GM23338 (cell line): Measurements from ENCODE around the gene CSF1R. TPM values are rescaled to one million over a fixed set of nuclear protein-coding genes. Genes with fewer than 3 reads are reported as not detected.
A peak's percentile ranks its signal among the peaks of the same experiment; 100 is the strongest.

Experiments used
- ATAC-seq: fragments of 200-7000 bp; cut with Tn5 transposase; 3 replicates; pipeline ENCODE4 v1.9.1; 2020
- DNase-seq: peaks from one replicate; pipeline ENCODE4 v3.0.0-alpha.2; 2015; ENCODE audit warnings: low spot score
- H2AFZ ChIP-seq: fragments of 200-600 bp; sonication (generic); 2 replicates; pipeline ENCODE4 v1.8.0; 2016; ENCODE audit warnings: antibody characterized with exemption, mild to moderate bottlenecking, moderate library complexity
- H3F3A ChIP-seq: fragments of 200-600 bp; sonication (generic); replicated peaks from 2 replicates; pipeline ENCODE4 v1.8.0; 2017; ENCODE audit warnings: antibody characterized with exemption, mixed run types, low read depth
- H3K27ac ChIP-seq: fragments of 200-600 bp; sonication (generic); 2 replicates; pipeline ENCODE4 v1.6.1; 2016; ENCODE audit warnings: low read depth
- H3K27me3 ChIP-seq: fragments of 200-600 bp; sonication (generic); 2 replicates; pipeline ENCODE4 v1.8.0; 2016; ENCODE audit warnings: mild to moderate bottlenecking, mixed run types, moderate library complexity; ENCODE audit not compliant: insufficient read depth
- H3K36me3 ChIP-seq: fragments of 200-600 bp; sonication (generic); 2 replicates; pipeline ENCODE4 v1.8.0; 2016; ENCODE audit warnings: mild to moderate bottlenecking; ENCODE audit not compliant: insufficient read depth
- H3K4me1 ChIP-seq: fragments of 200-600 bp; sonication (generic); 2 replicates; pipeline ENCODE4 v1.8.0; 2016; ENCODE audit warnings: mild to moderate bottlenecking, moderate library complexity; ENCODE audit not compliant: insufficient read depth
- H3K4me2 ChIP-seq: fragments of 200-600 bp; sonication (generic); 2 replicates; pipeline ENCODE4 v1.7.1; 2017; ENCODE audit warnings: mixed run types
- H3K4me3 ChIP-seq: fragments of 200-600 bp; sonication (generic); 2 replicates; pipeline ENCODE4 v1.6.1; 2016; ENCODE audit warnings: mixed run types
- H3K79me2 ChIP-seq: fragments of 200-600 bp; sonication (generic); replicated peaks from 2 replicates; pipeline ENCODE4 v1.8.0; 2017; ENCODE audit warnings: mild to moderate bottlenecking; ENCODE audit not compliant: insufficient read depth
- H3K9me2 ChIP-seq: fragments of 200-600 bp; sonication (generic); 2 replicates; pipeline ENCODE4 v1.8.0; 2017; ENCODE audit not compliant: insufficient read depth
- H4K20me1 ChIP-seq: fragments of 200-600 bp; sonication (generic); replicated peaks from 2 replicates; pipeline ENCODE4 v1.8.0; 2017; ENCODE audit warnings: mild to moderate bottlenecking; ENCODE audit not compliant: insufficient read depth
- H3K27ac Mint-ChIP-seq: 2 replicates; pipeline ENCODE4 v1.8.0; 2020; ENCODE audit warnings: inconsistent platforms, mild to moderate bottlenecking, moderate library complexity, mixed read lengths
- H3K27me3 Mint-ChIP-seq: 3 replicates; pipeline ENCODE4 v1.8.0; 2022; ENCODE audit warnings: low read depth, mild to moderate bottlenecking, moderate library complexity, mixed read lengths, inconsistent platforms; ENCODE audit not compliant: insufficient read depth, poor library complexity
- H3K36me3 Mint-ChIP-seq: 3 replicates; pipeline ENCODE4 v1.8.0; 2021; ENCODE audit warnings: low read depth, mild to moderate bottlenecking, inconsistent platforms, moderate library complexity, mixed read lengths
- H3K4me1 Mint-ChIP-seq: 3 replicates; pipeline ENCODE4 v1.8.0; 2020; ENCODE audit warnings: mild to moderate bottlenecking, inconsistent platforms, mixed read lengths
- H3K4me3 Mint-ChIP-seq: 3 replicates; pipeline ENCODE4 v1.8.0; 2021; ENCODE audit warnings: moderate library complexity, mild to moderate bottlenecking, inconsistent platforms, mixed read lengths
- H3K9me3 Mint-ChIP-seq: 3 replicates; pipeline ENCODE4 v1.8.0; 2020; ENCODE audit warnings: moderate library complexity, mild to moderate bottlenecking, inconsistent platforms, mixed read lengths
- CREB1 ChIP-seq: fragments of 250-450 bp; sonication (Bioruptor Pico); IDR thresholded peaks from 2 replicates; pipeline ENCODE4 v1.5.0; 2020; ENCODE audit warnings: low read depth, mild to moderate bottlenecking, moderate library complexity
- EZH2 ChIP-seq: fragments of 200-600 bp; sonication (generic); IDR thresholded peaks from one replicate; pipeline ENCODE4 v1.8.0; 2017; ENCODE audit warnings: antibody characterized with exemption, mild to moderate bottlenecking, low read depth; ENCODE audit not compliant: unreplicated experiment
- EZH2phosphoT487 ChIP-seq: fragments of 200-600 bp; sonication (generic); IDR thresholded peaks from one replicate; pipeline ENCODE4 v1.8.1; 2018; ENCODE audit warnings: antibody characterized with exemption; ENCODE audit not compliant: unreplicated experiment
- JUNB ChIP-seq: IDR thresholded peaks from one replicate; pipeline ENCODE4 v1.6.1; 2016; ENCODE audit warnings: antibody characterized with exemption; ENCODE audit not compliant: unreplicated experiment
- POLR2AphosphoS5 ChIP-seq: IDR thresholded peaks from 2 replicates; pipeline ENCODE4 v1.6.1; 2016; ENCODE audit warnings: antibody characterized with exemption, low read depth
- STAT1 ChIP-seq: IDR thresholded peaks from one replicate; pipeline ENCODE4 v1.6.1; 2016; ENCODE audit warnings: antibody characterized with exemption; ENCODE audit not compliant: unreplicated experiment
- ZNF331 ChIP-seq: fragments of 250-450 bp; sonication (Bioruptor Pico); IDR thresholded peaks from 2 replicates; pipeline ENCODE4 v1.5.0; 2020; ENCODE audit warnings: low read depth, mild to moderate bottlenecking, moderate library complexity
- polyA plus RNA-seq: library from polyadenylated mRNA; unstranded; fragments of >200 nt; fragmentation: Nextera tagmentation; extraction: Ambion mirVana; gene quantifications from 2 replicates; pipeline ENCODE4 v1.2.1, GENCODE V29; 2016
- total RNA-seq: library from RNA; depleted of rRNA; stranded (reverse); fragments of >200 nt; shearing (Covaris generic); gene quantifications from 2 replicates; pipeline ENCODE4 v1.2.3, GENCODE V29; 2014
- TF ChIP-seq, protein P1 (sequence below), 2 experiments: fragments of 200-600 bp in 1 of 2; sonication (generic) in 1 of 2; conservative IDR thresholded peaks; 2 replicates each; pipeline versions ENCODE4 v1.5.1 to v1.6.1; 2016 to 2017; ENCODE audit warnings: antibody characterized with exemption in 2 of 2, low read depth in 2 of 2, mild to moderate bottlenecking in 2 of 2, moderate library complexity in 1 of 2

CSF1R gene
- total and polyA plus RNA-seq, 2 experiments from 2014 or later, result 0.21 TPM; not detected in 1

DNA sequence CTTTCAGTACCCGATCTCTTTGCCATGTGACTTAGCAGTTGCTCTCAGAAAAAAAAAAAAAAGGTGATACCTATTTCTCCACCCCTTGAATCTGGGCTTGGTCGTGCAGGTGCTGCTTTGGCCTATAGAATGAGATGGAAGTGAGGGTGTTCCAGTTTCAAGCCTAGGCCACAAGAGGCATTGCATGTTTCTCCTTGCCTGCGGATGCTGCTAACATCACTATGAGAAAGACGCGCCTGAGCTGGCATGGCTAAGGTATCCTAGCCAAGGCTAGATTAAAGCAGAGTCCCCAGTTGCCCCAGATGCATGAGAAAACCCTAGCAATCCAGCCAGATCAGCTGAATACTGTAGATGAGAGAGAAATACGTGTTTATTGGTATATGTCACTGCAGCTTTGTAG lies 14.7 kb upstream of the CSF1R start:
- H3K9me2 ChIP-seq, result no peaks in the 10 kb centered on the region
- Mint-ChIP-seq H3K27me3 (peaks cover 5% of the 10 kb centered on the region), H3K4me1 (no peaks in the 10 kb centered on the region), H3K27ac (no peak overlapping the region), H3K4me3 (no peak overlapping the region), H3K9me3 (no peaks in the 10 kb centered on the region), H3K36me3 (no peaks in the 10 kb centered on the region)
- H2AFZ ChIP-seq, result no peak overlapping the region
- no peaks in the 10 kb centered on the region for H3K36me3 ChIP-seq
- no peaks in the 10 kb centered on the region for H4K20me1 ChIP-seq
- no peak overlapping the region for H3K4me3 ChIP-seq
- TF ChIP-seq, protein P1, sequence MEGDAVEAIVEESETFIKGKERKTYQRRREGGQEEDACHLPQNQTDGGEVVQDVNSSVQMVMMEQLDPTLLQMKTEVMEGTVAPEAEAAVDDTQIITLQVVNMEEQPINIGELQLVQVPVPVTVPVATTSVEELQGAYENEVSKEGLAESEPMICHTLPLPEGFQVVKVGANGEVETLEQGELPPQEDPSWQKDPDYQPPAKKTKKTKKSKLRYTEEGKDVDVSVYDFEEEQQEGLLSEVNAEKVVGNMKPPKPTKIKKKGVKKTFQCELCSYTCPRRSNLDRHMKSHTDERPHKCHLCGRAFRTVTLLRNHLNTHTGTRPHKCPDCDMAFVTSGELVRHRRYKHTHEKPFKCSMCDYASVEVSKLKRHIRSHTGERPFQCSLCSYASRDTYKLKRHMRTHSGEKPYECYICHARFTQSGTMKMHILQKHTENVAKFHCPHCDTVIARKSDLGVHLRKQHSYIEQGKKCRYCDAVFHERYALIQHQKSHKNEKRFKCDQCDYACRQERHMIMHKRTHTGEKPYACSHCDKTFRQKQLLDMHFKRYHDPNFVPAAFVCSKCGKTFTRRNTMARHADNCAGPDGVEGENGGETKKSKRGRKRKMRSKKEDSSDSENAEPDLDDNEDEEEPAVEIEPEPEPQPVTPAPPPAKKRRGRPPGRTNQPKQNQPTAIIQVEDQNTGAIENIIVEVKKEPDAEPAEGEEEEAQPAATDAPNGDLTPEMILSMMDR (conservative IDR thresholded peaks at IDR 0.05; ENCODE audit: low read depth in 2 of 2), result peak in 1 of 2 experiments; percentile 5; a peak in 1 of 4 replicates
- TF ChIP-seq POLR2AphosphoS5 (no peak), ZNF331 (CRISPR knock-in tag) (no peak)
- no peaks in the 10 kb centered on the region for H3K79me2 ChIP-seq
- ATAC-seq (peak; percentile 84), DNase-seq (peak; percentile 48)
- no peaks in the 10 kb centered on the region for H3K4me1 ChIP-seq
- no peaks in the 10 kb centered on the region for H3F3A ChIP-seq
- H3K27ac ChIP-seq, result no peak overlapping the region
- no peak overlapping the region for H3K4me2 ChIP-seq
- no peaks in the 10 kb centered on the region for H3K27me3 ChIP-seq

DNA sequence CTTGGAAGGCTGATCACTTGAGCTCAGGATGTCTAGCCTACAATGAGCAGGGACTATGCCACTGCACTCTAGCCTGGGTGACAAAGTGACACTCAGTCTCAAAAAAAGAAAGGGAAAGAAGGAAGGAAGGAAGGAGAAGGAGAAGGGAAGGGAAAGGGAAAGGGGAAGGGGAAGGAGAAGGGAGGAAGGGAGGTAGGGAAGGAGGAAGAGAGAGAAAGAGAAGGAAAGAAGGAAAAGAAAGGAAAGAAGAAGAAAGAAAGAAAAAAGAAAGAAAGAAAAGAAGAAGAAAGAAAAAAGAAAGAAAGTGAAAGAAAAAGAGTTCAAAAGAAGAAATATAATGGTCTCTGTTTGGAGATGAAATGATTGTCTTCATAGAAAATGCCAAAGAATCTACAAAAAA lies 10.8 kb upstream of the CSF1R start:
- H3K4me1 Mint-ChIP-seq, result no peaks in the 10 kb centered on the region

More for the DNA sequence above, 10.8 kb upstream of the CSF1R start:
- H3K4me3 ChIP-seq, result no peak overlapping the region
- H2AFZ ChIP-seq, result no peak overlapping the region
- Mint-ChIP-seq H3K27ac (no peak overlapping the region), H3K36me3 (no peaks in the 10 kb centered on the region), H3K9me3 (no peaks in the 10 kb centered on the region), H3K27me3 (peaks cover 3% of the 10 kb centered on the region), H3K4me3 (no peak overlapping the region)
- H3K4me1 ChIP-seq, result no peaks in the 10 kb centered on the region
- no peaks in the 10 kb centered on the region for H3K36me3 ChIP-seq
- ATAC-seq (no peak), DNase-seq (no peak)
- H4K20me1 ChIP-seq, result no peaks in the 10 kb centered on the region
- H3K27me3 ChIP-seq, result no peaks in the 10 kb centered on the region
- no peak overlapping the region for H3K4me2 ChIP-seq
- no peaks in the 10 kb centered on the region for H3K79me2 ChIP-seq
- no peak overlapping the region for H3K27ac ChIP-seq
- H3F3A ChIP-seq, result no peaks in the 10 kb centered on the region
- H3K9me2 ChIP-seq, result no peaks in the 10 kb centered on the region
- TF ChIP-seq EZH2phosphoT487 (no peak), EZH2 (no peak), STAT1 (no peak), JUNB (no peak), CREB1 (CRISPR knock-in tag) (no peak)
- TF ChIP-seq, protein P1 (conservative IDR thresholded peaks at IDR 0.05; ENCODE audit: low read depth in 2 of 2), result no peak
